ENCODE measurements around the gene ZNF33B. TPM values are rescaled to one million over a fixed set of nuclear protein-coding genes. Genes with fewer than 3 reads are reported as not detected.
A peak's percentile ranks its signal among the peaks of the same experiment; 100 is the strongest.

Gene ZNF33B
- total and polyA plus RNA-seq, 4 donors: 8.6 to 41.2 (median 18.7) TPM

DNA sequence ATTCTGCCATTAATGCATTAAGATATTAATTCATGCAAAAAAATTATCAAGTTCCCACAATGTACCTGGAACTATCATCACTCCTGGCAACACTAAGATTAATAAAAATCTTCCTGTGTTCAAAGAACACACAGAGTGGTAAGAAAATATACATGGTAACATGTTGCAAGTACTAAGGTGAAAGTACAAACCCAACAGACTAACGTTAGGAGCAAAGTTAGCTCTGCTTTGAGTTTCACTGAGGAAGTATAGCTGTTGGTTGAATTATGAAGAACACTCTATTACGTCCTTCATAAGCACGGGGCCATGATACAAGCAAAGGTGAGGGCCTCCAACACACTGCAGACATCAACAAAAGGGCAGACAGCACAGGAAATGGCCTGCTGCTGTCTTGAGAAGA is 5.8 kb downstream of the ZNF33B start:
- ATAC-seq (ENCODE audit: insufficient read depth, low FRiP score): no peak
- no peak overlapping the region for H3K9ac ChIP-seq (ENCODE audit: insufficient read depth in 1 of 2, low read length in 2 of 2)
- DNase-seq: no peak
- peaks cover 9 to 13% (median 13%) of the 10 kb centered on the region in 4 donors for H3K36me3 ChIP-seq (ENCODE audit: control insufficient read depth in 4 of 4, insufficient read depth in 4 of 4, low read length in 4 of 4)
- H3K27me3 ChIP-seq (ENCODE audit: control insufficient read depth in 3 of 3, insufficient read depth in 3 of 3, low read length in 2 of 3): no peaks in the 10 kb centered on the region
- no peaks in the 10 kb centered on the region for H3K9me3 ChIP-seq (ENCODE audit: control insufficient read depth in 4 of 4, insufficient read depth in 3 of 4, low read length in 3 of 4)
- WGBS, 2 donors: 84 to 87% methylated on average over 3 of the region's 3 CpGs
- TF ChIP-seq, protein P1, sequence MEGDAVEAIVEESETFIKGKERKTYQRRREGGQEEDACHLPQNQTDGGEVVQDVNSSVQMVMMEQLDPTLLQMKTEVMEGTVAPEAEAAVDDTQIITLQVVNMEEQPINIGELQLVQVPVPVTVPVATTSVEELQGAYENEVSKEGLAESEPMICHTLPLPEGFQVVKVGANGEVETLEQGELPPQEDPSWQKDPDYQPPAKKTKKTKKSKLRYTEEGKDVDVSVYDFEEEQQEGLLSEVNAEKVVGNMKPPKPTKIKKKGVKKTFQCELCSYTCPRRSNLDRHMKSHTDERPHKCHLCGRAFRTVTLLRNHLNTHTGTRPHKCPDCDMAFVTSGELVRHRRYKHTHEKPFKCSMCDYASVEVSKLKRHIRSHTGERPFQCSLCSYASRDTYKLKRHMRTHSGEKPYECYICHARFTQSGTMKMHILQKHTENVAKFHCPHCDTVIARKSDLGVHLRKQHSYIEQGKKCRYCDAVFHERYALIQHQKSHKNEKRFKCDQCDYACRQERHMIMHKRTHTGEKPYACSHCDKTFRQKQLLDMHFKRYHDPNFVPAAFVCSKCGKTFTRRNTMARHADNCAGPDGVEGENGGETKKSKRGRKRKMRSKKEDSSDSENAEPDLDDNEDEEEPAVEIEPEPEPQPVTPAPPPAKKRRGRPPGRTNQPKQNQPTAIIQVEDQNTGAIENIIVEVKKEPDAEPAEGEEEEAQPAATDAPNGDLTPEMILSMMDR (IDR thresholded peaks at IDR 0.05; ENCODE audit: control extremely low read depth, extremely low read depth): no peak
- H3K4me1 ChIP-seq (ENCODE audit: control insufficient read depth in 5 of 5, insufficient read depth in 5 of 5, low read length in 5 of 5): peaks cover 0 to 8% (median 0%) of the 10 kb centered on the region in 5 donors
- no peak overlapping the region for H3K4me3 ChIP-seq
- no peak overlapping the region for H3K27ac ChIP-seq (ENCODE audit: low read depth in 1 of 2, low read length in 1 of 2)

DNA sequence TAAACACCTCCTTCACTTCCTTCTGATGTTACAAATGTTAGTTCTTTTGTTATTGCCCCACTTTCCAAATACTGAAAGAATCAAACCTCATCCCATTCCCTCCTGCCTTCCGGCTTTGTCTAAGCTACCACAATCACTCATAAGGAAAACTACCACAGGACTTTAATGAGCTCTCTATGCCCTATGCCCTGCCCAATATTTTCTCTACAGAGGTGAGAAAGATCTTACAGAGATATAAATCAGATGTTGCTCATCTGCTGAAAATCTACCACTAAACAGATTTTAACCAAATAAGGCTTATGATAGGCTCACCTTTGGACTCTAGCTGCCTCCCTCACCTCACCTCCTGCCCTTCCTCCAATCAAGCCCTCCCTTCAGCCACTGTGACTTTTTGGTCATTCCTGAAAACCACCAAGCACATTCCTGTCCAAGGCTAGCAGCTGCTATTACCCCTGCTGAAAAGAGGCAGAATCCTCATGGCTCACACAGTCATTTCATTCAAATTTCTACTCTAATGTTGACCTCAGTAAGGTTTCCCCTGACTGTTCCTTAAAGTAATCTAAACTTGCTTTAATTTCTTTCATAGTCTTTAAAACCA is 7.7 kb downstream of the ZNF33B start:
- Histone ChIP-seq H3K9ac (ENCODE audit: insufficient read depth in 1 of 2, low read length in 2 of 2) (no peak overlapping the region), H3K4me1 (ENCODE audit: control insufficient read depth in 5 of 5, insufficient read depth in 5 of 5, low read length in 5 of 5) (no peaks in the 10 kb centered on the region), H3K36me3 (ENCODE audit: control insufficient read depth in 4 of 4, insufficient read depth in 4 of 4, low read length in 4 of 4) (peaks cover 12 to 19% (median 14%) of the 10 kb centered on the region in 4 donors), H3K9me3 (ENCODE audit: control insufficient read depth in 4 of 4, insufficient read depth in 3 of 4, low read length in 3 of 4) (no peaks in the 10 kb centered on the region), H3K27ac (ENCODE audit: low read depth in 1 of 2, low read length in 1 of 2) (no peak overlapping the region), H3K27me3 (ENCODE audit: control insufficient read depth in 3 of 3, insufficient read depth in 3 of 3, low read length in 2 of 3) (no peaks in the 10 kb centered on the region), H3K4me3 (no peak overlapping the region)
- 28 to 82% methylated on average over 1 of the region's 1 CpG for WGBS, 2 donors
- TF ChIP-seq, protein P1 (IDR thresholded peaks at IDR 0.05; ENCODE audit: control extremely low read depth, extremely low read depth): no peak
- DNase-seq (no peak), ATAC-seq (ENCODE audit: insufficient read depth, low FRiP score) (no peak)

DNA sequence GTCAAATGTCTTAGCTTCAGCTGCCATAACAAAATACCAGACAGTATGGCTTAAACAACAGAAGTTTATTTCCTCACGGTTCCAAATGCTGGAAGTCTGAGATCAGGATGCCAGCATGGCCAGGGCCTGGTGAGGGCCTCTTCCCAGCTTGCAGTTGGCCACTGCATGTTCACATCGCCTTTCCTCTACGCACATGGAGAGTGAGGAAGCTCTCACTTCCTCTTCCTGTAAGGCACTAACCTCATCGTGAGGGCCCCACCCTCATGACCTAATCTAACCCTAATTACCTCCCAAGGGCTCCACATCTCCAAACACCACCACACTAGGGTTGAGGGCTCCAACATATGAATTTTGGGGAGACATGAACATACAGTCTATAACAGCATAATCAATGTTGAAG is 14.4 kb downstream of the ZNF33B start:
- 51 to 58% methylated on average over 4 of the region's 4 CpGs for WGBS, 2 donors
- Histone ChIP-seq H3K36me3 (ENCODE audit: control insufficient read depth in 4 of 4, insufficient read depth in 4 of 4, low read length in 4 of 4) (peaks cover 7 to 26% (median 16%) of the 10 kb centered on the region in 4 donors), H3K27ac (ENCODE audit: low read depth in 1 of 2, low read length in 1 of 2) (no peak overlapping the region), H3K4me3 (no peak overlapping the region), H3K4me1 (ENCODE audit: control insufficient read depth in 5 of 5, insufficient read depth in 5 of 5, low read length in 5 of 5) (no peaks in the 10 kb centered on the region), H3K9me3 (ENCODE audit: control insufficient read depth in 4 of 4, insufficient read depth in 3 of 4, low read length in 3 of 4) (peaks cover 0 to 5% (median 2%) of the 10 kb centered on the region in 4 donors), H3K27me3 (ENCODE audit: control insufficient read depth in 3 of 3, insufficient read depth in 3 of 3, low read length in 2 of 3) (no peaks in the 10 kb centered on the region), H3K9ac (ENCODE audit: insufficient read depth in 1 of 2, low read length in 2 of 2) (no peak overlapping the region)
- peak in 1 of 3 donors; percentile 6 for DNase-seq
- ATAC-seq (ENCODE audit: insufficient read depth, low FRiP score): no peak
- TF ChIP-seq, protein P1 (IDR thresholded peaks at IDR 0.05; ENCODE audit: control extremely low read depth, extremely low read depth): no peak

DNA sequence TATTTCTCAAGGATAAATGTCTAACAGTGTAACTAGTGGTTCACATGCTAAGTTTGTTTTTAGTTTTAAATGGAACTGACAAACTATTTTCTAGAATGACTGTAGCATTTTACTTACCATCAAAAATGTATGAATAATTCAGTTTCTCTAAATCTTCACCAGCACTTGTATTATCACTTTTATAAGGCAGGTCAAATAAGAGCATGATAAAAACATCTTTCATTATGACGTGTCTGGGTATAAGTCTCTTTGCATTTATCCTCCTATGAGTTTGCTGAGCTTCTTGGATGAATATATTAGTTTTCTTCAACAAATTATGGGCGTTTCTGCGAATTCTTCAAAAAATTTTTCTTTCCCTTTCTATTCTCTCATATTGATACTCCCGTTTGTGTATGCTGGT is 19.9 kb downstream of the ZNF33B start:
- H3K4me1 ChIP-seq (ENCODE audit: control insufficient read depth in 5 of 5, insufficient read depth in 5 of 5, low read length in 5 of 5): no peaks in the 10 kb centered on the region
- WGBS, 2 donors: 97% methylated on average over 4 of the region's 4 CpGs
- H3K27me3 ChIP-seq (ENCODE audit: control insufficient read depth in 3 of 3, insufficient read depth in 3 of 3, low read length in 2 of 3): no peaks in the 10 kb centered on the region
- TF ChIP-seq, protein P1 (IDR thresholded peaks at IDR 0.05; ENCODE audit: control extremely low read depth, extremely low read depth): no peak
- no peak for DNase-seq
- H3K4me3 ChIP-seq: no peak overlapping the region
- peaks cover 4 to 15% (median 6%) of the 10 kb centered on the region in 4 donors for H3K36me3 ChIP-seq (ENCODE audit: control insufficient read depth in 4 of 4, insufficient read depth in 4 of 4, low read length in 4 of 4)
- peaks cover 0 to 2% (median 0%) of the 10 kb centered on the region in 4 donors for H3K9me3 ChIP-seq (ENCODE audit: control insufficient read depth in 4 of 4, insufficient read depth in 3 of 4, low read length in 3 of 4)
- H3K27ac ChIP-seq (ENCODE audit: low read depth in 1 of 2, low read length in 1 of 2): no peak overlapping the region
- no peak for ATAC-seq (ENCODE audit: insufficient read depth, low FRiP score)
- H3K9ac ChIP-seq (ENCODE audit: insufficient read depth in 1 of 2, low read length in 2 of 2): no peak overlapping the region

Measured in lung (tissue), 12 donors.